Keratinocyte (primary cell): Measurements from ENCODE around the gene RPAP2.

ENCODE experiments used
- EZH2 ChIP-seq: IDR thresholded peaks from one replicate; pipeline ENCODE4 v1.6.1; 2012; ENCODE audit warnings: inconsistent platforms, mild to moderate bottlenecking, low read length, moderate library complexity
- TF ChIP-seq, protein P1 (sequence below), 3 experiments: IDR thresholded peaks in 1 of 3; conservative IDR thresholded peaks in 1 of 3; optimal IDR thresholded peaks in 1 of 3; 2 replicates in 2 of 3; 3 replicates in 1 of 3; pipeline versions ENCODE3 to v1.5.1; 2011; ENCODE audit warnings: low read length in 3 of 3, mild to moderate bottlenecking in 3 of 3, moderate library complexity in 2 of 3, control low read depth in 1 of 3, inconsistent platforms in 1 of 3; ENCODE audit not compliant: insufficient read depth in 2 of 3; ENCODE audit errors: extremely low read depth in 1 of 3

DNA sequence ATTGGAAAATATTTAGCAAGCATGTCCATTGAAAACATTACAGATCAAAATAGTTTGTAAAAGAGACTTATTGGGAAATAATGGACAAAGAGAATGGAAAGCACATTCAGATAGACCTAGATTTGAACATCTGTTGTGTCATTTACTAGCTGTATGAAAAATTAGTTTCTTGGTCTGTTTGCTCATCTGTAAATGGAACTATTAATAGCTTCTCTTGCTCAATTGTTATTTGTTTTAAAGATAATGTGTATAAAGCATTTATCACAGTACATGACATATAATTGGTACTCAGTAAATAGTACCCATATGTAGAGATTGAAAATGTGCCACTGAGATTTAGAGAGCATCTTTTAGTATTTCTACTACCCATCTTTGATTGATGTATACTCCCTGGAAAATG, 25.9 kb downstream of the RPAP2 start:
- TF ChIP-seq, protein P1, sequence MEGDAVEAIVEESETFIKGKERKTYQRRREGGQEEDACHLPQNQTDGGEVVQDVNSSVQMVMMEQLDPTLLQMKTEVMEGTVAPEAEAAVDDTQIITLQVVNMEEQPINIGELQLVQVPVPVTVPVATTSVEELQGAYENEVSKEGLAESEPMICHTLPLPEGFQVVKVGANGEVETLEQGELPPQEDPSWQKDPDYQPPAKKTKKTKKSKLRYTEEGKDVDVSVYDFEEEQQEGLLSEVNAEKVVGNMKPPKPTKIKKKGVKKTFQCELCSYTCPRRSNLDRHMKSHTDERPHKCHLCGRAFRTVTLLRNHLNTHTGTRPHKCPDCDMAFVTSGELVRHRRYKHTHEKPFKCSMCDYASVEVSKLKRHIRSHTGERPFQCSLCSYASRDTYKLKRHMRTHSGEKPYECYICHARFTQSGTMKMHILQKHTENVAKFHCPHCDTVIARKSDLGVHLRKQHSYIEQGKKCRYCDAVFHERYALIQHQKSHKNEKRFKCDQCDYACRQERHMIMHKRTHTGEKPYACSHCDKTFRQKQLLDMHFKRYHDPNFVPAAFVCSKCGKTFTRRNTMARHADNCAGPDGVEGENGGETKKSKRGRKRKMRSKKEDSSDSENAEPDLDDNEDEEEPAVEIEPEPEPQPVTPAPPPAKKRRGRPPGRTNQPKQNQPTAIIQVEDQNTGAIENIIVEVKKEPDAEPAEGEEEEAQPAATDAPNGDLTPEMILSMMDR (optimal IDR thresholded peaks at IDR 0.05 in 1 of 3, IDR thresholded peaks at IDR 0.05 in 1 of 3, conservative IDR thresholded peaks at IDR 0.05 in 1 of 3; ENCODE audit: extremely low read depth in 1 of 3, insufficient read depth in 2 of 3, low read length in 3 of 3) = no peak
- no peak for TF ChIP-seq EZH2
